ENCODE results near the gene ANKH. TPM values are rescaled to one million over a fixed set of nuclear protein-coding genes. Genes with fewer than 3 reads are reported as not detected.

ANKH gene
- total and polyA plus RNA-seq, 4 donors, result 10.8 to 46.7 (median 17.2) TPM

- Histone ChIP-seq H3K9me3 (ENCODE audit: control insufficient read depth in 4 of 4, insufficient read depth in 3 of 4, low read length in 3 of 4) (no peaks in the 10 kb centered on the region), H3K36me3 (ENCODE audit: control insufficient read depth in 4 of 4, insufficient read depth in 4 of 4, low read length in 4 of 4) (peaks cover 0 to 8% (median 0%) of the 10 kb centered on the region in 4 donors), H3K4me3 (no peak overlapping the region), H3K27me3 (ENCODE audit: control insufficient read depth in 3 of 3, insufficient read depth in 3 of 3, low read length in 2 of 3) (no peaks in the 10 kb centered on the region), H3K27ac (ENCODE audit: low read depth in 1 of 2, low read length in 1 of 2) (no peak overlapping the region), H3K9ac (ENCODE audit: insufficient read depth in 1 of 2, low read length in 2 of 2) (no peak overlapping the region), H3K4me1 (ENCODE audit: control insufficient read depth in 5 of 5, insufficient read depth in 5 of 5, low read length in 5 of 5) (peaks cover 0 to 4% (median 0%) of the 10 kb centered on the region in 5 donors)
- ATAC-seq (ENCODE audit: insufficient read depth, low FRiP score), result no peak
- TF ChIP-seq, protein P1, sequence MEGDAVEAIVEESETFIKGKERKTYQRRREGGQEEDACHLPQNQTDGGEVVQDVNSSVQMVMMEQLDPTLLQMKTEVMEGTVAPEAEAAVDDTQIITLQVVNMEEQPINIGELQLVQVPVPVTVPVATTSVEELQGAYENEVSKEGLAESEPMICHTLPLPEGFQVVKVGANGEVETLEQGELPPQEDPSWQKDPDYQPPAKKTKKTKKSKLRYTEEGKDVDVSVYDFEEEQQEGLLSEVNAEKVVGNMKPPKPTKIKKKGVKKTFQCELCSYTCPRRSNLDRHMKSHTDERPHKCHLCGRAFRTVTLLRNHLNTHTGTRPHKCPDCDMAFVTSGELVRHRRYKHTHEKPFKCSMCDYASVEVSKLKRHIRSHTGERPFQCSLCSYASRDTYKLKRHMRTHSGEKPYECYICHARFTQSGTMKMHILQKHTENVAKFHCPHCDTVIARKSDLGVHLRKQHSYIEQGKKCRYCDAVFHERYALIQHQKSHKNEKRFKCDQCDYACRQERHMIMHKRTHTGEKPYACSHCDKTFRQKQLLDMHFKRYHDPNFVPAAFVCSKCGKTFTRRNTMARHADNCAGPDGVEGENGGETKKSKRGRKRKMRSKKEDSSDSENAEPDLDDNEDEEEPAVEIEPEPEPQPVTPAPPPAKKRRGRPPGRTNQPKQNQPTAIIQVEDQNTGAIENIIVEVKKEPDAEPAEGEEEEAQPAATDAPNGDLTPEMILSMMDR (IDR thresholded peaks at IDR 0.05; ENCODE audit: control extremely low read depth, extremely low read depth), result no peak
- DNase-seq, result no peak
- 94 to 96% methylated on average over 18 of the region's 18 CpGs for WGBS, 2 donors
Measured at GRCh38 chr5:14729448-14730385, 141.9 kb downstream of the ANKH start.

DNA sequence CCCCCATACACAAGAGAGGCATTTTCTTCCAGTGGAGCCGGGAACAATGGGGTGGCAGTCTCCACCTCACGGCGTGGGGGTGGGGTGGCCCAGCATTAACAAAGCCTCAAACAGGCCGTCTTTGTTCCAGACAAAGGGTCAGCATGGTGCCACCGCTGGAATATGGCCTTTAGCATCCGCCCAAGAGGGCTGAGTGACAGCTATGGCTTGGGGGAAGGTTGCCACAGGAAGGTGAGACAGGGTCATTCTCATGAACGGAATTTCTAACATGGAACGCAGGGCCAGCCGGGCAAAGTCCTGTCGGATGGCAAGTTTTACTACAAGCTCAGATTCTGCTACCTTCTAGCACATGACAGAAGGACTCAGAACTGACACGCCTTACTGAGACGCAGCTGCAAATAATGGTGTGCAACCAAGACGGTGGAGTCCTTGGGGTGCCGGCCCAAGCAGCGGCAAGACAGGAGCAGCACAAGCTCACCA, 143.1 kb downstream of the ANKH start:
- no peak overlapping the region for H3K9ac ChIP-seq (ENCODE audit: insufficient read depth in 1 of 2, low read length in 2 of 2)
- peaks cover 0 to 4% (median 0%) of the 10 kb centered on the region in 5 donors for H3K4me1 ChIP-seq (ENCODE audit: control insufficient read depth in 5 of 5, insufficient read depth in 5 of 5, low read length in 5 of 5)
- no peaks in the 10 kb centered on the region for H3K27me3 ChIP-seq (ENCODE audit: control insufficient read depth in 3 of 3, insufficient read depth in 3 of 3, low read length in 2 of 3)
- peaks cover 0 to 8% (median 0%) of the 10 kb centered on the region in 4 donors for H3K36me3 ChIP-seq (ENCODE audit: control insufficient read depth in 4 of 4, insufficient read depth in 4 of 4, low read length in 4 of 4)
- no peak for ATAC-seq (ENCODE audit: insufficient read depth, low FRiP score)
- no peak overlapping the region for H3K27ac ChIP-seq (ENCODE audit: low read depth in 1 of 2, low read length in 1 of 2)
- 86 to 93% methylated on average over 15 of the region's 15 CpGs for WGBS, 2 donors
- DNase-seq, result no peak
- H3K9me3 ChIP-seq (ENCODE audit: control insufficient read depth in 4 of 4, insufficient read depth in 3 of 4, low read length in 3 of 4), result no peaks in the 10 kb centered on the region
- H3K4me3 ChIP-seq, result no peak overlapping the region
- TF ChIP-seq, protein P1 (IDR thresholded peaks at IDR 0.05; ENCODE audit: control extremely low read depth, extremely low read depth), result no peak

- 90 to 95% methylated on average over 7 of the region's 7 CpGs for WGBS, 2 donors
- Histone ChIP-seq H3K4me3 (no peak overlapping the region), H3K9ac (ENCODE audit: insufficient read depth in 1 of 2, low read length in 2 of 2) (no peak overlapping the region), H3K36me3 (ENCODE audit: control insufficient read depth in 4 of 4, insufficient read depth in 4 of 4, low read length in 4 of 4) (peaks cover 0 to 6% (median 0%) of the 10 kb centered on the region in 4 donors), H3K27ac (ENCODE audit: low read depth in 1 of 2, low read length in 1 of 2) (no peak overlapping the region), H3K27me3 (ENCODE audit: control insufficient read depth in 3 of 3, insufficient read depth in 3 of 3, low read length in 2 of 3) (no peaks in the 10 kb centered on the region), H3K9me3 (ENCODE audit: control insufficient read depth in 4 of 4, insufficient read depth in 3 of 4, low read length in 3 of 4) (no peaks in the 10 kb centered on the region), H3K4me1 (ENCODE audit: control insufficient read depth in 5 of 5, insufficient read depth in 5 of 5, low read length in 5 of 5) (peaks cover 0 to 4% (median 0%) of the 10 kb centered on the region in 5 donors)
- ATAC-seq (ENCODE audit: insufficient read depth, low FRiP score) (no peak), DNase-seq (no peak)
- TF ChIP-seq, protein P1 (IDR thresholded peaks at IDR 0.05; ENCODE audit: control extremely low read depth, extremely low read depth), result no peak
Measured at GRCh38 chr5:14727928-14728458, 143.6 kb downstream of the ANKH start.
